COLO829 (cell line): Measurements from ENCODE around the gene C11orf24.
"Not testable (repeated sequence)": the region's sequence is repeated elsewhere in the genome, so short reads cannot be mapped to it uniquely, and the experiment has no call there.

ENCODE experiments used
- DNase-seq: peaks from one replicate; pipeline ENCODE4 v3.0.0; 2012; ENCODE audit warnings: low spot score

Gene C11orf24

GRCh38 chr11:68251765-68252164 is 20.0 kb downstream of the C11orf24 start:
- DNase-seq = no peak

- not testable (repeated sequence) for DNase-seq
Measured at GRCh38 chr11:68244912-68245311, 26.9 kb downstream of the C11orf24 start.

- not testable (repeated sequence) for DNase-seq
Measured at GRCh38 chr11:68243847-68244246, 27.9 kb downstream of the C11orf24 start.

- no peak for DNase-seq
Measured at GRCh38 chr11:68242616-68243015, 29.2 kb downstream of the C11orf24 start.

- no peak for DNase-seq
Measured at GRCh38 chr11:68231621-68232020, 40.2 kb downstream of the C11orf24 start.

- DNase-seq = no peak
Measured at GRCh38 chr11:68229601-68230000, 42.2 kb downstream of the C11orf24 start.

GRCh38 chr11:68226421-68226820 is 45.4 kb downstream of the C11orf24 start:
- no peak for DNase-seq

GRCh38 chr11:68224606-68225005 is 47.2 kb downstream of the C11orf24 start:
- DNase-seq = no peak

- no peak for DNase-seq
Measured at GRCh38 chr11:68223275-68223674, 48.5 kb downstream of the C11orf24 start.

- DNase-seq = no peak
Measured at GRCh38 chr11:68221406-68221805, 50.4 kb downstream of the C11orf24 start.

- no peak for DNase-seq
Measured at GRCh38 chr11:68216171-68216938, 55.4 kb downstream of the C11orf24 start.

- no peak for DNase-seq
Measured at GRCh38 chr11:68215524-68216170, 56.1 kb downstream of the C11orf24 start.

- no peak for DNase-seq
Measured at GRCh38 chr11:68215087-68215445, 56.7 kb downstream of the C11orf24 start.

GRCh38 chr11:68214173-68215086 is 57.3 kb downstream of the C11orf24 start:
- no peak for DNase-seq

- peak; percentile 53 for DNase-seq
Measured at GRCh38 chr11:68213555-68214172, 58.1 kb downstream of the C11orf24 start.

GRCh38 chr11:68213135-68213515 is 58.6 kb downstream of the C11orf24 start, which contains the start of gene KMT5B:
Gene KMT5B (minus strand): TSS chr11:68213296. CDS start chr11:68190076, 23,220 bp downstream.
- DNase-seq = no peak

- DNase-seq = peak; percentile 19
Measured at GRCh38 chr11:68212421-68213134, 59.2 kb downstream of the C11orf24 start.

GRCh38 chr11:68211546-68211945 is 60.2 kb downstream of the C11orf24 start:
- no peak for DNase-seq
